Thoracic aorta endothelial cell (primary cell): ENCODE data around the gene SLX4. TPM values are rescaled to one million over a fixed set of nuclear protein-coding genes. Genes with fewer than 3 reads are reported as not detected.

Source experiments
- total RNA-seq: library from RNA; depleted of rRNA; stranded (reverse); fragments of >200 nt; gene quantifications from 2 replicates; pipeline ENCODE4 v1.2.3, GENCODE V29; 2012

The SLX4 gene, protein sequence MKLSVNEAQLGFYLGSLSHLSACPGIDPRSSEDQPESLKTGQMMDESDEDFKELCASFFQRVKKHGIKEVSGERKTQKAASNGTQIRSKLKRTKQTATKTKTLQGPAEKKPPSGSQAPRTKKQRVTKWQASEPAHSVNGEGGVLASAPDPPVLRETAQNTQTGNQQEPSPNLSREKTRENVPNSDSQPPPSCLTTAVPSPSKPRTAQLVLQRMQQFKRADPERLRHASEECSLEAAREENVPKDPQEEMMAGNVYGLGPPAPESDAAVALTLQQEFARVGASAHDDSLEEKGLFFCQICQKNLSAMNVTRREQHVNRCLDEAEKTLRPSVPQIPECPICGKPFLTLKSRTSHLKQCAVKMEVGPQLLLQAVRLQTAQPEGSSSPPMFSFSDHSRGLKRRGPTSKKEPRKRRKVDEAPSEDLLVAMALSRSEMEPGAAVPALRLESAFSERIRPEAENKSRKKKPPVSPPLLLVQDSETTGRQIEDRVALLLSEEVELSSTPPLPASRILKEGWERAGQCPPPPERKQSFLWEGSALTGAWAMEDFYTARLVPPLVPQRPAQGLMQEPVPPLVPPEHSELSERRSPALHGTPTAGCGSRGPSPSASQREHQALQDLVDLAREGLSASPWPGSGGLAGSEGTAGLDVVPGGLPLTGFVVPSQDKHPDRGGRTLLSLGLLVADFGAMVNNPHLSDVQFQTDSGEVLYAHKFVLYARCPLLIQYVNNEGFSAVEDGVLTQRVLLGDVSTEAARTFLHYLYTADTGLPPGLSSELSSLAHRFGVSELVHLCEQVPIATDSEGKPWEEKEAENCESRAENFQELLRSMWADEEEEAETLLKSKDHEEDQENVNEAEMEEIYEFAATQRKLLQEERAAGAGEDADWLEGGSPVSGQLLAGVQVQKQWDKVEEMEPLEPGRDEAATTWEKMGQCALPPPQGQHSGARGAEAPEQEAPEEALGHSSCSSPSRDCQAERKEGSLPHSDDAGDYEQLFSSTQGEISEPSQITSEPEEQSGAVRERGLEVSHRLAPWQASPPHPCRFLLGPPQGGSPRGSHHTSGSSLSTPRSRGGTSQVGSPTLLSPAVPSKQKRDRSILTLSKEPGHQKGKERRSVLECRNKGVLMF (N-terminal part only)
- total RNA-seq: 6.3 and 8.0 TPM in 2 replicates

GRCh38 chr16:3611146-3611975 lies at the start of gene SLX4:
Gene SLX4, minus strand, starts transcription at chr16:3611606. Its CDS starts 2,642 bp downstream, at chr16:3608964.

GRCh38 chr16:3654249-3654991 lies 43.0 kb upstream of the SLX4 start, which contains the start of gene DNASE1:
Gene DNASE1, plus strand, starts transcription at chr16:3654691. Its CDS starts 683 bp downstream, at chr16:3655374.

GRCh38 chr16:3577302-3577752 lies 34.1 kb downstream of the SLX4 start, which contains the start of gene NLRC3:
Gene NLRC3, minus strand, starts transcription at chr16:3577403. Its CDS starts 12,367 bp downstream, at chr16:3565036.

Other genes starting within 250 kb of the SLX4 start
- 10.4 and 12.2 TPM in 2 replicates for gene ZSCAN32, start 210.6 kb downstream of the SLX4 start, total RNA-seq
- gene ZNF174, start 210.4 kb downstream of the SLX4 start, total RNA-seq: 10.2 TPM in 2 replicates
- 2.7 and 3.5 TPM in 2 replicates for gene ZNF597, start 168.1 kb downstream of the SLX4 start, total RNA-seq
- gene NAA60, start 167.9 kb downstream of the SLX4 start, total RNA-seq: 14.9 and 19.8 TPM in 2 replicates
- not detected in 2 replicates for gene C16orf90, start 116.1 kb downstream of the SLX4 start, total RNA-seq
- gene CLUAP1, start 110.6 kb downstream of the SLX4 start, total RNA-seq: 15.8 and 20.1 TPM in 2 replicates
- gene NLRC3, start 34.2 kb downstream of the SLX4 start, total RNA-seq: 1.9 and 2.7 TPM in 2 replicates
- 6.0 and 11.1 TPM in 2 replicates for gene DNASE1, start 43.1 kb upstream of the SLX4 start, total RNA-seq
- 139 and 144 TPM in 2 replicates for gene TRAP1, start 105.9 kb upstream of the SLX4 start, total RNA-seq